PC-3 (cell line): Measurements from ENCODE around the gene CLDN24.

Experiments used
- CTCF ChIP-seq: fragments of 300-600 bp; sonication (generic); conservative IDR thresholded peaks from 2 replicates; pipeline ENCODE4 v1.5.1; 2017; ENCODE audit warnings: antibody characterized with exemption, low read depth, mild to moderate bottlenecking, low read length
- EZH2 ChIP-seq: fragments of 300-600 bp; sonication (generic); IDR thresholded peaks from one replicate; pipeline ENCODE4 v1.6.1; 2017; ENCODE audit warnings: antibody characterized with exemption, mild to moderate bottlenecking, low read length; ENCODE audit not compliant: unreplicated experiment

GRCh38 chr4:183330841-183331240 is 8.6 kb upstream of the CLDN24 start:
- TF ChIP-seq CTCF (no peak), EZH2 (no peak)
